Measurements from ENCODE around the gene PRR30.

Gene PRR30

DNA sequence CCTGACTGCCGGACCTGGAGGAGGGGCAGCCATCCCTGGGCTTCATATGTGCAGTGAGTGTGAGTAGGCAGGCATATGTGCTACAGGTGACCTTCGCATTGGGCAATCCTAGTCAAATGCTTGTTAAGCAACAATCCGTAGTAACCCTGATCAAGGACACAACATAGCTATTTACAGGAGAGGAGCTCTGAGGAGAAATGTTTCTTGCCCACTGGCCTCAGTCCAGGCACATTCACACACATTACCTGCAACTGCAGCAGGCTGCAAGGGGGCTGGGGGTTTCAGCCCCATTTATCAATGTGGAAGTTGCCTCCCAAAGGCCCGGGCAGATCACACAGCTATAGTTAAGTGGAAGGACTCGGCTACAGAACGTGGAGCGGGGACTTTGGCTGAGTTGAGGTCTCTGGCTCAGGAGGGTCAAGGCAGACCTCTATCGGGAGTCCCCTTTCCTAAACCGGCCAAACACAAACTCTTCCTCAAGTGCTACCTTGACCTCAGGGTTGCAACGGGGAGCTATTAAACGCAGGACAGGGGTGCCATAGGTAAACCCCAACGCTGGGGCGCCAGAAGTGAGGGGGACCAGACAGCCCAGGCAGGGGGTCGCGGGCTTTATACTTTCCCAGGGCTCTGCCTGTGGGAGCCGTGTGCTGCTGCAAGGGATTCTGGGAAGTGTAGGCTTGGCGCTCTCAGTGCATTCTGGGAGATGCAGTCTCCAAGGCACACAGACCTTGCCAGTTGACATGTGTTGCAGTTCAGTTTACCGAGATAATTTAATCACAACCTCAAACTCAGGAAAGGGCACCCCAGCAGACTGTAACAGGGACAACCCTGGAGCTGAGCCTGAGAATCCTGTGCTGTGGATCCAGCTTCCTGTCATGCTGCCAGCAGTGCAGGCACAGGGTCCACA, 43.2 kb downstream of the PRR30 start:
- H3K4me3 ChIP-seq (replicated peaks in 1 of 2; ENCODE audit: low read depth in 2 of 2, low read length in 2 of 2), result no peak overlapping the region
- TF ChIP-seq CTCF (IDR thresholded peaks at IDR 0.05; ENCODE audit: low read depth, low read length), result no peak
- peak; percentile 70 to 74 for DNase-seq (ENCODE audit: low read depth in 2 of 2)

DNA sequence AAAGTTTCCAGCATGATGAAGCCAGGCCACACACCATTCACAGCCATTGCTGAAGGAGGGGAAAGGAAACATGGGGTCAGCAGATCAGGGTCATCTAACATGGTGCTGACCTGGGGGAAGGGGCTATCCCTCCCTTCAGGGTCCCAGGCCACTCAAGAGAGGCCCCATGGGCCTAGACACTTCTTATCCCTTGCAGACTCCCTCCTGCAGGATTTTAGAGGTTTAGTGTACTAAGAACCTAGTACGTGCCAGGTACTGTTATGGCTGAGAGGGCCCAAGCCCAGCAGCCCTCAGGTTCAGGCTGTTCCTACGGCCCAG, 43.8 kb downstream of the PRR30 start:
- no peak overlapping the region for H3K4me3 ChIP-seq (replicated peaks in 1 of 2; ENCODE audit: low read depth in 2 of 2, low read length in 2 of 2)
- DNase-seq (ENCODE audit: low read depth in 2 of 2), result no peak
- no peak for TF ChIP-seq CTCF (IDR thresholded peaks at IDR 0.05; ENCODE audit: low read depth, low read length)

- H3K4me3 ChIP-seq (replicated peaks in 1 of 2; ENCODE audit: low read depth in 2 of 2, low read length in 2 of 2), result no peak overlapping the region
- no peak for TF ChIP-seq CTCF (IDR thresholded peaks at IDR 0.05; ENCODE audit: low read depth, low read length)
- no peak for DNase-seq (ENCODE audit: low read depth in 2 of 2)
Observed at GRCh38 chr2:27094353-27094984, 44.7 kb downstream of the PRR30 start.

DNA sequence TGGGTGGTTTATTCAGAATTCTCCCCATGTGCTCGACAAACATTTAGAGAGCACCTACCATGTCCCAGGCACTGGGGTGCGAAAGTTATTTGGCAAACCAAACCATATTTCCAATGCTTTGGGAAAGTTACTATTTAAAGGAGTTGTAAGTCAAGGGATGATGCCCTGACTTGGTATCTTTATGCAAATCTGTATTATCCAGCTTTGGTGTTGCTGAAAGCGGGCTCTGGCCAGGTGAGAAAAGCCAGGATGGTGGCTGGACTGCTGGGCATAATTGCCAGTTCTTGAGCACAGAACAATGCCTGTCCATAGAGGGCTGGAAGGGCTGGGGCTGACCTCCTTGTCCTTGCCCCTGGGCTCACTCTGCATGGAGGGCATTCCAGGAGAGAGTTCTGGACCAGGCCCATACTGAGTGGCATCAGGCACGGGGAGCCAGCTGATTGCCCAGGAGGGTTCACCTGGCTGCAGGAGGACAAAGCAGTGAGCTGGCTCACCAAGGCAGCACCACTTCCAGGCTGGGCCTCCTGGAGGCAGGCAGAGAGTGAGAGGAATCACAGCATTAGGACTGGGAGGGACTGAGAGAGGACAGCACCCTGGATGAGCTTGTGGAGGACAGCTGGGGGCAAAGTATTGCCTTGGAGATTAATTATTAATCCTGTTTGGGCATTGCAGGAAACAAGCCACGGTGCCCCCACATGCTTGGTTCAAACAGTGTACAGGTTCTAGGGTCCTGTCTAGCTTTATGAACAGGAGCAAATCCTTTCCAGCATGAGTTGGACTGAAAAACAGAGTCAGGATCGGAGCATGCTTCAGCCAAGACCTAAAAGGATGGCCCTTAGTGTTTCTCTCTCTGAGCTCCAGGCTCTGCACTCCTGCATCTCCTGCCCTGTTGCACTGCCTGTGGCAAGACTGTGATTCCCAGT, 45.5 kb downstream of the PRR30 start:
- H3K4me3 ChIP-seq (replicated peaks in 1 of 2; ENCODE audit: low read depth in 2 of 2, low read length in 2 of 2), result no peak overlapping the region
- DNase-seq (ENCODE audit: low read depth in 2 of 2), result no peak
- no peak for TF ChIP-seq CTCF (IDR thresholded peaks at IDR 0.05; ENCODE audit: low read depth, low read length)

GRCh38 chr2:27092696-27093429, 46.3 kb downstream of the PRR30 start:
- DNase-seq (ENCODE audit: low read depth in 2 of 2), result no peak
- TF ChIP-seq CTCF (IDR thresholded peaks at IDR 0.05; ENCODE audit: low read depth, low read length), result no peak
- no peak overlapping the region for H3K4me3 ChIP-seq (replicated peaks in 1 of 2; ENCODE audit: low read depth in 2 of 2, low read length in 2 of 2)

All from cardiac fibroblast (primary cell).